DND-41 (cell line): ENCODE results near the gene PRR35.

Experiments
- EZH2 ChIP-seq: IDR thresholded peaks from 3 replicates; pipeline ENCODE4 v1.6.1; 2012; ENCODE audit warnings: borderline replicate concordance, low read depth, mild to moderate bottlenecking, moderate library complexity, low read length, inconsistent platforms; ENCODE audit not compliant: severe bottlenecking
- TF ChIP-seq, protein P1 (sequence below): IDR thresholded peaks from 2 replicates; pipeline ENCODE4 v1.5.1; 2012; ENCODE audit warnings: borderline replicate concordance, low read length, moderate library complexity, mild to moderate bottlenecking; ENCODE audit not compliant: poor library complexity, severe bottlenecking; ENCODE audit errors: extremely low read depth

DNA sequence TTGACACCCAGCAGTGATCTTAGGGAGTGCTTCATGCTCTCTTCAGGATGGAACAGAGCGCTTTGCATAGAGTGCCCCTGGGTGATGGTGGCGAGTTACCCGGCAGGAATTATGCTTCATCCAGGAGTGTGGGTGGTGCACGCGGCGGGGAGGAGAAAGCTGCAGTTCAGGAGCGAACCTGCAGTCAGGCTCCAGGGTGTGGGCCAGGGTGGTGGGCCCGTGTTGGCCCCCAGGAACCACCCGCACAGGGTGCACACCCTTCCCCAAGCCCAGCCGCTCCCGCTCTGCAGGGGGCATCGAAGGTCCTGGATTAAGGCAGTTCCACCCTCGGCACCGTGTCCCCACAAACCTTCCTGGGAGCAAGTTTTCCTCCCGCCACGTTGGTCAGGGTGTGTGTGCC, 33.6 kb downstream of the PRR35 start:
- TF ChIP-seq, protein P1, sequence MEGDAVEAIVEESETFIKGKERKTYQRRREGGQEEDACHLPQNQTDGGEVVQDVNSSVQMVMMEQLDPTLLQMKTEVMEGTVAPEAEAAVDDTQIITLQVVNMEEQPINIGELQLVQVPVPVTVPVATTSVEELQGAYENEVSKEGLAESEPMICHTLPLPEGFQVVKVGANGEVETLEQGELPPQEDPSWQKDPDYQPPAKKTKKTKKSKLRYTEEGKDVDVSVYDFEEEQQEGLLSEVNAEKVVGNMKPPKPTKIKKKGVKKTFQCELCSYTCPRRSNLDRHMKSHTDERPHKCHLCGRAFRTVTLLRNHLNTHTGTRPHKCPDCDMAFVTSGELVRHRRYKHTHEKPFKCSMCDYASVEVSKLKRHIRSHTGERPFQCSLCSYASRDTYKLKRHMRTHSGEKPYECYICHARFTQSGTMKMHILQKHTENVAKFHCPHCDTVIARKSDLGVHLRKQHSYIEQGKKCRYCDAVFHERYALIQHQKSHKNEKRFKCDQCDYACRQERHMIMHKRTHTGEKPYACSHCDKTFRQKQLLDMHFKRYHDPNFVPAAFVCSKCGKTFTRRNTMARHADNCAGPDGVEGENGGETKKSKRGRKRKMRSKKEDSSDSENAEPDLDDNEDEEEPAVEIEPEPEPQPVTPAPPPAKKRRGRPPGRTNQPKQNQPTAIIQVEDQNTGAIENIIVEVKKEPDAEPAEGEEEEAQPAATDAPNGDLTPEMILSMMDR: no peak
- no peak for TF ChIP-seq EZH2
